Measurements from ENCODE around the gene GLRX.

The GLRX gene

DNA sequence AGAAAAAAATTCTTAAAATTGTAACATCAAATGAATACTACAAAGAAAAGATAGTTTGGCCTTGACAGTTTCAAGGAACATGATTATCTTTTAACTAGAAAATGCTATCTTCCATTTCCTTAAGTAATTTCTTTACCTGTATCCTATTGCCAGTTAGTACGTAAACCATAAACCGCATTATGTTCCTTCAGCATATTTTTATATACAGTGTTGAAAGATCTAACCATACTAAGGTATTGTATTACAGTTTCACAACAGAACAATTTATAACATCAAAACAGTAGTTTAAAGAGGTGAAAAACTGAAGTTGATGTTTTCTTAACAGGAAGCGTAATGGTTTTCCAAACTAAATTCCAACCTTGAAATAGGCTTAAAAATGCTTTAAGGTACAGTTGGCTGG, 45.1 kb downstream of the GLRX start:
- DNase-seq = no peak

DNA sequence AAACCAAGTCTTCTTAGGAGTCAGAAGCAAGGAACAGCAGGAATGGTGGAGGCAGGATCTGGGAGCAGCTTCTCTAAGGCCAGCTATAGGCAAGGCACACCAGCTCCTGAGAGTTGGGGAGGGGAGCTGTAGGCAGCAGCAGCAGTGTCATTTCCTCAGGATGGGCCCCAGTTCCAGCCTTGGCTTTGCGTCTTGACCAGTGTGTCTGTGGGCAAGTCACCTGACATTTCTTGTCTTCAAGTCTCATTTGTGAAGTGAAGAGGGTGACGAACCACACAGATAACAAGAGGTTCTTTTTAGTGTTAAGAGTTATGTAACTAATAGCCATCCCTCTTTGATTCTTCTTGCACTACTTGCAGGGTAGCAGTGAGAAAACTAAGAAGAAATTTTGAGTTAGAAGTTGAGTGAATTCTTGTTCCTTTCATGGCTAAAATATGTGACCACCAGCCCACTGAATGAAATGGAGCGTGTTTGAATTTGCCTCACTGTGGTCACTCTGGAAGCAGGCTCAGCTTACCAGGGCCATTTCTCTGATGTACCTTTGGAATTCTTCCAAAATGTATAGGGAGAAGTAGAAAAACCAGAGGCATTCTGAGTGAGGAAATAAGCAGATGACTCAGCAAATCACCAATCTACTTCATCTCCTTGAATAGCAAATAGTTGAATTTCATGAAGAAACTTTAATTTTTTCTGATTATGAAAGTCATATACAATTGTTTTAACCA, 49.0 kb downstream of the GLRX start:
- no peak for DNase-seq

DNA sequence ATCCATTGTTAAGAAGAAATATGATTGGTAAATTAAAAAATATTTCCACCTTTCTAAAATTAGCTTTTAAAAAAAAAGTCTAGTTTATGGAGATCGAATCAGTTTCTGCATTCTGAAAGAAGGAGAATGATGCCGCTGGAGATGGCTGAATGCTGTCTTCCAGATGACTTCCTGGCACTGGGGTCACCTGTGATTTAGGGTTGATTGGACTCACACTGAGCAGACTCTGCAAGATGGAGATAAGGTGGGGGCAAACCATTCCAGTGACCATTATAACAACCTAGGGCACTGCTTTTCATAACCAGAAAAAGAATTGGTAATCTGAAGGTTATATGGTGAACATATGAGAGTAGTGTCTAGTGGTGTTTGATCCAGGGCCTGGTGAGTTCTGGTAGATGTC, 50.6 kb downstream of the GLRX start:
- DNase-seq = no peak

DNA sequence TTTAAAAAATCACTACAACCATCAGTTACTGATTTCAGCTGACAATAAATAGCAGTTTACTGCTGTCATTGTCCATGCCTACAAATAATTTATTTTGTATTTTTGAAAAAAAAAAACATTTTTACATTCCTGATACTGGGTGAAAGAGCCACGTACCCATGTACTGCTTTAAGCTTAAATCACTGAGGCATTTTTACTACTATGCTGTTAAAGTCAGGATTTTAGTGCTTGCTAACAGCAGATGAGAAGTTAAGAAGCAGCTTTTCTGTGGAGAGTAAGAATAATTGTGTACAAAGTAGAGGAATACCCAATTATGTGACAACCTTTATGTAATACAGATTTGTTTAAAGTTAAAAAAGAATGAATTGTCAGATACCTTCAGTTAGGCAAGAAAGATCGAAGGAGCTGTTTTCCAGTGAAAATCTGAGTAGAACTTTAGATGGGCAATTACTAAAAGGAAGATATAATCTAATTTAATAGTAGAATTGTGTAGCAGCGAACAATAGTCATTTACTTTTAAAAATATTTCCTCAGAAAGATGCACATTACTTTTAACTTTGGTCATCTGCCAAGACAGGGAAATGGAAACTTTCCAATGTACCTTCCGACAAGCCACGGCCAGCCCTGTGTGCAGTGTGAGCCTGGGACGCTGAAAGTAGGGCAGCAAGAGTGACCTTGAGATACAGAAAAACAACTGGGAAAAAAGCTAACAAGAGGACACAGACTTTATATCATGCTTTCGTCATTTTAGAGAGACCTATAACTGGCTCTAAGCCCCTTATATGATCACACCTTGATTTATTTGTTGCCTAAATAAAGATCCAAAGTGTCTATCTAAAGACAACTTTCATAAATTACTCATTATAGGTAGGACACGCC, 51.5 kb downstream of the GLRX start:
- no peak for DNase-seq

DNA sequence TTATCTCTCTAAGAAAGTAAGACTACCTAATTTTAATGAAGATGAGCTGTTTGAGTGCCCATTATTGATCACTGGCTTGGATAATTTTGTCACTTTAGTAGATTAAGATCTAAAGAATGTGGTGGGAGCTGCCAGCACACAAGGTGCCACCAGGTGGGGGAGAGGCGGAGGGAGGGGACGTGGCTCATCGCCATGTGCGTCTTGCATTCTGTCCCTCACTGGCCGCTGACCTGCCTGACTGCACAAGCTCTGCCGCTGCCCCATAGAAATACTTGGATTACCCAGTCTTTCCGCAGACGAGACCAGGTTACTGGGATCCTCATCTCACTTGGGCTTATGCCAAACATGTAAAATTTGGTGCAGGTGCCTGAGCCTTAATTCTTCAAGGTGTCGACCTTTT, 53.8 kb downstream of the GLRX start:
- no peak for DNase-seq

DNA sequence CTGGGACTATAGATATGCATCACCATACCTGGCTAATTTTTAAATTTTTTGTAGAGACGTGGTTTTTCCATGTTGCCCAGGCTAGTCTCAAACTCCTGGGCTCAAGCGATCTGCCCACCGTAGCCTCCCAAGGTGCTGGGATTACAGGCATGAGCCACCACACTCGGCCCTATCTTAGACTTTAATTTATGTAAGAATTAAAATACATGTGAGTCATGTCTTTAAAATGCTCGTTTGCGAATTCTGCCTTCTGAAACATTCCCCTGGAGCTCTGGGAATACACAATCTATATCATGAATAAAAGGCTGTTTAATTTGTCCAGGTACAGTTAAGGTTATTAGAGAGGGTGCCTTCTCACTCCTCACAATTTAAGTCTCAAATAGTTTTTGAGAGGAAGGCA, 58.6 kb downstream of the GLRX start:
- DNase-seq = no peak

All from NCI-H774 (cell line).